K562 (cell line): ENCODE measurements around the gene ZSWIM4. TPM values are rescaled to one million over a fixed set of nuclear protein-coding genes. Genes with fewer than 3 reads are reported as not detected.
A peak's percentile ranks its signal among the peaks of the same experiment; 100 is the strongest.

Source experiments
- CBFA2T2 ChIP-seq: fragments of 450-650 bp; conservative IDR thresholded peaks from 2 replicates; pipeline ENCODE4 v1.6.1; 2017; ENCODE audit warnings: mild to moderate bottlenecking
- ETV6 ChIP-seq, 3 experiments: fragments of 150-350 bp in 1 of 3; sonication (generic) in 1 of 3; formaldehyde crosslinking in 1 of 3; IDR thresholded peaks; 2 replicates each; pipeline versions ENCODE4 v1.6.1 to v1.8.0; 2014 to 2022; ENCODE audit warnings: borderline replicate concordance in 2 of 3, low read depth in 2 of 3, antibody characterized with exemption in 1 of 3, low read length in 1 of 3, mild to moderate bottlenecking in 1 of 3, missing genetic modification reagents in 1 of 3
- HINFP ChIP-seq: fragments of 450-650 bp; conservative IDR thresholded peaks from 2 replicates; pipeline ENCODE4 v1.6.1; 2016; ENCODE audit warnings: missing genetic modification characterization, low read depth, mild to moderate bottlenecking, control low read depth, missing compliant biosample characterization
- MIER1 ChIP-seq: fragments of 450-650 bp; IDR thresholded peaks from 2 replicates; pipeline ENCODE4 v1.6.1; 2016; ENCODE audit warnings: antibody characterized with exemption, mild to moderate bottlenecking, low read depth
- RBM25 ChIP-seq: fragments of 200-400 bp; formaldehyde crosslinking; IDR thresholded peaks from 2 replicates; pipeline ENCODE4 v1.6.1; 2018; ENCODE audit warnings: low read length, low read depth, moderate library complexity; ENCODE audit not compliant: severe bottlenecking
- TSHZ1 ChIP-seq: fragments of 250-450 bp; sonication (Bioruptor Pico); IDR thresholded peaks from 2 replicates; pipeline ENCODE4 v1.4.0; 2020; ENCODE audit warnings: mild to moderate bottlenecking, moderate library complexity
- ZNF436 ChIP-seq: fragments of 250-450, 450-650 bp; sonication (Bioruptor Pico); formaldehyde crosslinking; IDR thresholded peaks from 2 replicates; pipeline ENCODE4 v1.7.0; 2020; ENCODE audit warnings: mild to moderate bottlenecking
- polyA plus RNA-seq, 8 experiments: library from polyadenylated mRNA; depleted of rRNA in 4 of 8; stranded (reverse) in 5 of 8; unstranded in 3 of 8; fragments of >200 nt; fragmentation: Nextera tagmentation in 2 of 8; fragmentation: Illumina TruSeq in 1 of 8; extraction: Ambion mirVana in 2 of 8; extraction: Trizol in 1 of 8; gene quantifications; 2 replicates each; pipeline versions ENCODE4 v1.2.1 to v1.2.3, GENCODE V29; 2011 to 2014; ENCODE audit warnings: inconsistent platforms in 1 of 8, missing spikeins in 1 of 8
- total RNA-seq, 7 experiments: library from RNA; depleted of rRNA in 6 of 7; stranded (reverse); fragments of >200 nt in 6 of 7; fragmentation: Illumina TruSeq in 2 of 7; extraction: Trizol in 2 of 7; gene quantifications; 2 replicates each; pipeline versions ENCODE4 v1.2.1 to v1.2.3, GENCODE V29; 2011 to 2021; ENCODE audit warnings: low replicate concordance in 1 of 7
- TF ChIP-seq, protein P1 (sequence below): fragments of 200-600 bp; sonication (generic); IDR thresholded peaks from one replicate; pipeline ENCODE4 v1.6.1; 2012; ENCODE audit warnings: mild to moderate bottlenecking, low read depth, low read length, inconsistent platforms

Gene ZSWIM4
- total and polyA plus RNA-seq, 9 of the 15 experiments (the other 6 are each of a cell fraction or from before 2014, with no cell fraction given): 0.25 to 3.7 (median 0.79) TPM; not detected in 2

DNA sequence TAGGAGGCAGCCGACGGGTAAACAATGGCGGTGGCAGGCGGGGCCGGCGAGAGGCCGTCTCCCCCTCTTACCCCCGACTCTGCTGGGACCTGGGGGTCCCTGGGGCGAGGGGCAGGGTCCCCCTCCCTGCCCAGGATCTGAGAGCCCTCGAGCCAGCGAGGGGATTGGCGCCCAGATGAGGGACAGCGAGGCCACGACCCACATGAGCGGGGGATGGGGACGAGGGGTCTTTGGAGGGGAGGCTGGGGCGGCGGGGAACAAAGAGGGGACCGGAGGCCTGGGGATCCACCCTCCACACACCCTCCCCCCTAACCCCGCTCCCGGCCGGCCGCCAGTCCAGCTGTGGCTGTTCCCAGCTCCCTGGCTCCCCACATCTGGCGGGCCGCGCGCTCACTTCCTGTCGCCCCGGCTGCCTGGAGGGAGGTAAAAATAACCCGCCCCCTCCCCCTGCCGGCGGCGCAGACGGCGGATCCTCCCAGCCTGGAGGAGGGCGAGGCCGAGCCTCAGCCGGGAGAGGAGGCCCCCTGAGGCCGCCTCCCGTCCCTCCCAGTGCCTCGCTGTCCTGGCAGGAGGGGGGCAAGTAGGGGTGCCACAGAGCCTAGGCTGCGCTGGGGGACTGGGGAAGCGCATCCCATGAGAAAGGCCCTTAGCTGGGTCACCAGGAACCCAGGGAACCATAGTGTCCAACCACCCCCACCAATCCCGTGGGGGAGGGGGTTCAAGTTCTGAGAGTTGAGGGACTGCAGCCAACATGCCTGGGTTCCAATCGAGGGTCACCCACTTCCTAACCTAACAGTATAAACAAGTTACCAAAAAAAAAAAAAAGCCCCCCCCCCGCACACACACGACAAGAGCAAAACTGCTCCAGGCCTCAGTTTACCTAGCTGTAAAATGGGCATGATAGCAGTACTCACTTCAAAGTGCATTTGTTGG is 52.4 kb downstream of the ZSWIM4 start (continued):
- TF ChIP-seq, protein P1, sequence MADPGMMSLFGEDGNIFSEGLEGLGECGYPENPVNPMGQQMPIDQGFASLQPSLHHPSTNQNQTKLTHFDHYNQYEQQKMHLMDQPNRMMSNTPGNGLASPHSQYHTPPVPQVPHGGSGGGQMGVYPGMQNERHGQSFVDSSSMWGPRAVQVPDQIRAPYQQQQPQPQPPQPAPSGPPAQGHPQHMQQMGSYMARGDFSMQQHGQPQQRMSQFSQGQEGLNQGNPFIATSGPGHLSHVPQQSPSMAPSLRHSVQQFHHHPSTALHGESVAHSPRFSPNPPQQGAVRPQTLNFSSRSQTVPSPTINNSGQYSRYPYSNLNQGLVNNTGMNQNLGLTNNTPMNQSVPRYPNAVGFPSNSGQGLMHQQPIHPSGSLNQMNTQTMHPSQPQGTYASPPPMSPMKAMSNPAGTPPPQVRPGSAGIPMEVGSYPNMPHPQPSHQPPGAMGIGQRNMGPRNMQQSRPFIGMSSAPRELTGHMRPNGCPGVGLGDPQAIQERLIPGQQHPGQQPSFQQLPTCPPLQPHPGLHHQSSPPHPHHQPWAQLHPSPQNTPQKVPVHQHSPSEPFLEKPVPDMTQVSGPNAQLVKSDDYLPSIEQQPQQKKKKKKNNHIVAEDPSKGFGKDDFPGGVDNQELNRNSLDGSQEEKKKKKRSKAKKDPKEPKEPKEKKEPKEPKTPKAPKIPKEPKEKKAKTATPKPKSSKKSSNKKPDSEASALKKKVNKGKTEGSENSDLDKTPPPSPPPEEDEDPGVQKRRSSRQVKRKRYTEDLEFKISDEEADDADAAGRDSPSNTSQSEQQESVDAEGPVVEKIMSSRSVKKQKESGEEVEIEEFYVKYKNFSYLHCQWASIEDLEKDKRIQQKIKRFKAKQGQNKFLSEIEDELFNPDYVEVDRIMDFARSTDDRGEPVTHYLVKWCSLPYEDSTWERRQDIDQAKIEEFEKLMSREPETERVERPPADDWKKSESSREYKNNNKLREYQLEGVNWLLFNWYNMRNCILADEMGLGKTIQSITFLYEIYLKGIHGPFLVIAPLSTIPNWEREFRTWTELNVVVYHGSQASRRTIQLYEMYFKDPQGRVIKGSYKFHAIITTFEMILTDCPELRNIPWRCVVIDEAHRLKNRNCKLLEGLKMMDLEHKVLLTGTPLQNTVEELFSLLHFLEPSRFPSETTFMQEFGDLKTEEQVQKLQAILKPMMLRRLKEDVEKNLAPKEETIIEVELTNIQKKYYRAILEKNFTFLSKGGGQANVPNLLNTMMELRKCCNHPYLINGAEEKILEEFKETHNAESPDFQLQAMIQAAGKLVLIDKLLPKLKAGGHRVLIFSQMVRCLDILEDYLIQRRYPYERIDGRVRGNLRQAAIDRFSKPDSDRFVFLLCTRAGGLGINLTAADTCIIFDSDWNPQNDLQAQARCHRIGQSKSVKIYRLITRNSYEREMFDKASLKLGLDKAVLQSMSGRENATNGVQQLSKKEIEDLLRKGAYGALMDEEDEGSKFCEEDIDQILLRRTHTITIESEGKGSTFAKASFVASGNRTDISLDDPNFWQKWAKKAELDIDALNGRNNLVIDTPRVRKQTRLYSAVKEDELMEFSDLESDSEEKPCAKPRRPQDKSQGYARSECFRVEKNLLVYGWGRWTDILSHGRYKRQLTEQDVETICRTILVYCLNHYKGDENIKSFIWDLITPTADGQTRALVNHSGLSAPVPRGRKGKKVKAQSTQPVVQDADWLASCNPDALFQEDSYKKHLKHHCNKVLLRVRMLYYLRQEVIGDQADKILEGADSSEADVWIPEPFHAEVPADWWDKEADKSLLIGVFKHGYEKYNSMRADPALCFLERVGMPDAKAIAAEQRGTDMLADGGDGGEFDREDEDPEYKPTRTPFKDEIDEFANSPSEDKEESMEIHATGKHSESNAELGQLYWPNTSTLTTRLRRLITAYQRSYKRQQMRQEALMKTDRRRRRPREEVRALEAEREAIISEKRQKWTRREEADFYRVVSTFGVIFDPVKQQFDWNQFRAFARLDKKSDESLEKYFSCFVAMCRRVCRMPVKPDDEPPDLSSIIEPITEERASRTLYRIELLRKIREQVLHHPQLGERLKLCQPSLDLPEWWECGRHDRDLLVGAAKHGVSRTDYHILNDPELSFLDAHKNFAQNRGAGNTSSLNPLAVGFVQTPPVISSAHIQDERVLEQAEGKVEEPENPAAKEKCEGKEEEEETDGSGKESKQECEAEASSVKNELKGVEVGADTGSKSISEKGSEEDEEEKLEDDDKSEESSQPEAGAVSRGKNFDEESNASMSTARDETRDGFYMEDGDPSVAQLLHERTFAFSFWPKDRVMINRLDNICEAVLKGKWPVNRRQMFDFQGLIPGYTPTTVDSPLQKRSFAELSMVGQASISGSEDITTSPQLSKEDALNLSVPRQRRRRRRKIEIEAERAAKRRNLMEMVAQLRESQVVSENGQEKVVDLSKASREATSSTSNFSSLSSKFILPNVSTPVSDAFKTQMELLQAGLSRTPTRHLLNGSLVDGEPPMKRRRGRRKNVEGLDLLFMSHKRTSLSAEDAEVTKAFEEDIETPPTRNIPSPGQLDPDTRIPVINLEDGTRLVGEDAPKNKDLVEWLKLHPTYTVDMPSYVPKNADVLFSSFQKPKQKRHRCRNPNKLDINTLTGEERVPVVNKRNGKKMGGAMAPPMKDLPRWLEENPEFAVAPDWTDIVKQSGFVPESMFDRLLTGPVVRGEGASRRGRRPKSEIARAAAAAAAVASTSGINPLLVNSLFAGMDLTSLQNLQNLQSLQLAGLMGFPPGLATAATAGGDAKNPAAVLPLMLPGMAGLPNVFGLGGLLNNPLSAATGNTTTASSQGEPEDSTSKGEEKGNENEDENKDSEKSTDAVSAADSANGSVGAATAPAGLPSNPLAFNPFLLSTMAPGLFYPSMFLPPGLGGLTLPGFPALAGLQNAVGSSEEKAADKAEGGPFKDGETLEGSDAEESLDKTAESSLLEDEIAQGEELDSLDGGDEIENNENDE: no peak
- TF ChIP-seq CBFA2T2 (peak; percentile 61), RBM25 (peak; percentile 98), MIER1 (peak; percentile 22; the same call in 1 of the 2 replicates), TSHZ1 (CRISPR knock-in tag) (no peak), ZNF436 (CRISPR knock-in tag) (no peak), HINFP (no peak), ETV6 (IDR thresholded peaks at IDR 0.05; ENCODE audit: borderline replicate concordance in 1 of 2, low read depth in 2 of 2, low read length in 1 of 2) (no peak), ETV6 (CRISPR knock-in tag; IDR thresholded peaks at IDR 0.05; ENCODE audit: borderline replicate concordance) (no peak)
